NCI-H460 (cell line): Measurements from ENCODE around the gene RAD50. TPM values are rescaled to one million over a fixed set of nuclear protein-coding genes. Genes with fewer than 3 reads are reported as not detected.

ENCODE experiments used
- DNase-seq: peaks from one replicate; pipeline ENCODE4 v3.0.0-alpha.2; 2016; ENCODE audit warnings: low read depth; ENCODE audit errors: extremely low read depth
- total RNA-seq: library from RNA; depleted of rRNA; stranded (reverse); fragments of >200 nt; shearing (Covaris generic); gene quantifications from 2 replicates; pipeline ENCODE4 v1.2.3, GENCODE V29; 2014

The RAD50 gene
- total RNA-seq, 1 experiment from 2014 or later, result 38.3 TPM

DNA sequence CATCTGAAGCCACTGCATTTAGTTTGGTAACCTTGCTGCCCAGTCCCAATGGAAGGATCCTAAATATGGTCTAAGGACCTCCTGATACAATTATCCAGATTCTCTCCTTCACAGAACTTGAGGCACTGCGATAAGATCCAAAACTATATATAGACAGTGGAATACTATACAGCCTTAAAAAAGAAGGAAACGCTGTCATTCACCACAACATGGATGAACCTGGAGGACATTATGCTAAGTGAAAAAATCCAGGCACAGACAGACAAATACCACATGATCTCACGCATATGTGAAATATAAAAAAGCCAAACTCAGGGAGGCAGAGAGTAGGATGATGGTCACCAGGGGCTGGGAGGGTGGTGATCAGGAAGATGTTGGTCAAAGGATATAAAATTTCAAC is 114.2 kb downstream of the RAD50 start:
- no peak for DNase-seq

DNA sequence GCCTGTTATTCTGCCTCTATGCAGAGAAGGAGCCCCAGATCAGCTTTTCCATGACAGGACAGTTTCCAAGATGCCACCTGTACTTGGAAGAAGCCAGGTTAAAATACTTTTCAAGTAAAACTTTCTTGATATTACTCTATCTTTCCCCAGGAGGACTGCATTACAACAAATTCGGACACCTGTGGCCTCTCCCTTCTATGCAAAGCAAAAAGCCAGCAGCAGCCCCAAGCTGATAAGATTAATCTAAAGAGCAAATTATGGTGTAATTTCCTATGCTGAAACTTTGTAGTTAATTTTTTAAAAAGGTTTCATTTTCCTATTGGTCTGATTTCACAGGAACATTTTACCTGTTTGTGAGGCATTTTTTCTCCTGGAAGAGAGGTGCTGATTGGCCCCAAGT is 116.7 kb downstream of the RAD50 start:
- no peak for DNase-seq

DNA sequence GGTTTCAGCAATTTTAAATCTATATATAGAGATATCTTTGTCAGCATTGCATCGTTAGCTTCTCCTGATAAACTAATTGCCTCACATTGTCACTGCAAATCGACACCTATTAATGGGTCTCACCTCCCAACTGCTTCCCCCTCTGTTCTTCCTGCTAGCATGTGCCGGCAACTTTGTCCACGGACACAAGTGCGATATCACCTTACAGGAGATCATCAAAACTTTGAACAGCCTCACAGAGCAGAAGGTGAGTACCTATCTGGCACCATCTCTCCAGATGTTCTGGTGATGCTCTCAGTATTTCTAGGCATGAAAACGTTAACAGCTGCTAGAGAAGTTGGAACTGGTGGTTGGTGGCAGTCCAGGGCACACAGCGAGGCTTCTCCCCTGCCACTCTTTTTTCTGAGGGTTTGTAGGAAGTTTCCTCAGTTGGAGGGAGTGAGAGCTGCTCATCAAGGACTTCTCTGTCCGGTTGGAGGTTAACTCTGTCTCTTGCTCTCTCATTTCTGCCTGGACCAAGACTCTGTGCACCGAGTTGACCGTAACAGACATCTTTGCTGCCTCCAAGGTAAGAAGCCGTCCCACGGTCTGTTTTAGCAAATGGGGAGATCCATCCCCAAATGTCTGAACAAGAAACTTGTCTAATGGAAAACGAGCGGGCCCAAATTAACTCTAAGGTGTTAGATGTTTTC is 117.3 kb downstream of the RAD50 start, which contains the start of gene IL4:
IL4 (plus strand) TSS at position 51 of the 692 bp plus-strand sequence; CDS start at position 113, 62 bp downstream.
- DNase-seq, result no peak

DNA sequence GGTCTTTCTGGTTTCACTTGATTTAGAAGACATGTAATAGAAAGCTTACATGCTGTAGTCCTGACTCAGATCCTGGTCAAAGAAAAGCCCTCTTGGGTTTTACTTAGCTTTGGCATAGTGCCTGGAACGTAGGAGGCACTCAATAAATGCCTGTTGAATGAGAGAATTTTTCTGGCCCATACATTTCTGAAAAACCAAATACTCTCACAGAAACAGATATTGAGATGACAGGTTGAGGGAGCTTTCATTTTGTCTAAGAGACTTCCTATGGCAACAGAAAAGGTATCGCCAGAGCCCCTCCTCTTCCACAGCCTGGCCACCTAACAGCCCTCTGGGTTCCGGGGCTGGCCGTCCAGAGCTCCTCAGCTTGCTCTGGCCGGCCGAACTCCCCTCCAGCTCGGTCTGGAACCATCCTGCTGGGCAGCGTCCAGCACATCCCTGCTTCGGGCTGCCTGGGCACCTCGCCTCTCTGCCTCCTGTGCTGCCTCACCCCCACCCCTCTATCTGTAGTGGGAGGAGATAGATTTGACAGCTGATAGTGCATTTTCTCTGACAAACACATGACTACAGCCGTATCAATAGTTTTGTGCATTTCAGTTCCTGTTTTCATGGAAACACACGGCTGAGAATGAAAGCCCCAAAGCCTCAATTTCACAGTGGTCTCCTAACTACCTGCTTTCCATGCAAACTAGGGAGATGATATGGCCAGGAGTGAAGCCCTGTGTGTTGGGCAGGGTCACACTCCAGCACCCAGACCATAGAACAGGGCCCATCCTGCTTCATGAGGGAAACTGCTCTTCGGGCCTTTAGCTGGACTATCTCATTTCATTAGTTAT is 118.1 kb downstream of the RAD50 start:
- no peak for DNase-seq

DNA sequence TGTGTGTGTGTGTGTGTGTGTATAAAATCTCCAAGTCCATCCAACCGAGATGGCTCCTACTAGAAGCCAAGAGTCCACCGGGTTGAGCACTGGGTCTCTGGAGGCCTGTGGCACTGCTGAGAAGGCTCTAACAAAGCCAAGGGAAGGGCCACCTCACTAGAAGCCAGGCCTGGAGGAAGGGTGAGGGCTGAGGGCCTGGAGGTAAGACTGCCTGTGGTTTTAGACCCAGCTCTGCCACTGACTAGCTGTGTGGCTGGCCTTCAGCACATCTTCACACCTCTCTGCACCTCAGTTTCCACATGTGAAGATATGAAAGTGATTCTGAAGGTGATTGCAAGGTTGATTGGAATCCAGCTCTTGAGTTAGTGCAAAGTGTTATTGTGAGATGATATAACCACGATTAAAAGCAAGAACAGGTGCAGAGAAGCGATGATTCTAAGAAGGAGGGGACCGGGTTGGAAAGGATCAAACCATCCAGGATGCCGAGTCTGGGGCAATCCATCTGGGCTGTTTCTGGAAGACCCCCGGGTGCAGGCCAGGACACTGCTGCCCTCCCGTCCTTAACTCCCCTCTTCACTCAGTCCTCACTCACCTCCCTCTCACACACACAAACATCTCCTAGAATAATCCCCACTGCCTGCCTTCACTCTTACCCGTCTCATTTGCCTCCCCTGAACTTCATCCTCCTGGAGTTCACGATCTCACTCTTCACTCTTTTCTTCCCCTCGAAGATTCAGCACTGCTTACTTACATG is 119.3 kb downstream of the RAD50 start:
- DNase-seq, result no peak

DNA sequence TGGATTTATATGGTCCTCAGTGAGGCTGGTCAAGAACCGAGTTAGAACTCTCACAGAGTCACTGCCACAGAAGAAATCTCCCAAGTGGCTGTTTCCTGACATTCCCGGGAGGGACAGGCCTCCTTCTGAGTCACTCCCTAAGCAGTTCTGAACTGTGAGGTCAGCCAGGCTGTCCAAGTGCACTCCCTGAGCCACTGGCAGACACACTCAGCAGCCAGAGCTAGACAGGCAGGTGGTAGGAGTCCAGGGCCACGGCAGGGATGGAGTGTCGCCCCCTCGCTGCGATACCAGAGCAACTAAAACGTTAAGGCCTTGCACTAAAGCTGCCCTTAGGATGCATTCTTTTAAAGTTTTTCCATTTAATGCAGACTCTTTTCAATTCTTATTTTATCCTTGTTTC is 120.4 kb downstream of the RAD50 start:
- peak; percentile 53 for DNase-seq

DNA sequence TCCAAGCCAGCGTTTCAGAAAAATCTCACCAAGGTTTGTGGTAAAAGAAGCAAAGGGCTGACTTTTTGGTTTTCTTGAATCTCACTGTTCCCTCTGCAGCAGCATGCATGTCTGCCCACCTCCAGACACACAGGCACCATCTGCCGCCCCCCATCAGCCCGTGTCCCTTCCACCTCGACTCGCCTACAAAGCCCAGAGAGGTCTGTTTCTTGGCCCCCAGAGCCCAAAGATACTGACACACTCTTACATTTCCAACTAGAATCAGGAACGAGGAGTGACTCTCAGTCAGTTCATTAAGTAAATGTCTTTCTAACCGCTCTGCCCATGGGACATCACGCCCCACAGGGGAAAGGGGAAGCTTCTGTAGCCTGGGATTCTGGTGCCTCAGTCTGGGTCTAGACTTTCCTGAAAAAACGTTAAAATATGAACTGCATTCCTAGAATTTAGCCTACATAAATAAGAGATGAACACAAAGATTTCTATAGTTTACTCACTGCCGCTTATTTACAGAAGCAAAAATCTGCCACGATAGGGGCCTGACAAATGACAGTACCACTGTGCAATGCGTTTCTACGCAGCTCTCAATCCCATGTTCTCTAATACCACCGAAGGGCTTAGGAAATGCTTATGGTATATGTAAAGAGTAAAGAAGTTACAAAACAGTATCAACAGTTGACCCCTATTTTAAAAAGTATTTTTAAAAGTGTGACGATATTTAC is 121.1 kb downstream of the RAD50 start:
- DNase-seq, result no peak

DNA sequence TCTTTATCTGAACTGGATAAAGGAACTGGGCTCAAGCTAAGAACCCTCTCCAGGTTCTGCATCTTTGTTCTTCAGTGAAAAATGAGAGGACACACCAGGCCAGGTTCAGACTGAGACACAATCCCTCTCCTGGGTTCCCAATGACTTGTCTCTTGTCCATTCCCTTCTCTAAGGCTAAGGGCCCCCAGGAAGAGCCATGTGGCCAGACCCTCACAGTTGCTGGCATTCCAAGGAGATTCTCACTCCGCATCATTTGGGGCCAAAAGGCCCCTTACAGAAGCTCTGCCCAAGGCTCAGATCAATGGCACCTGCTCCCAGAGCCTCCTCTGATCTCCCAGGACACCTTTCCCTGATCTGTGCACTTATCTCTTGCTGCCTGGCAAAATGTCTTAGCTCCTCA is 122.0 kb downstream of the RAD50 start:
- no peak for DNase-seq

DNA sequence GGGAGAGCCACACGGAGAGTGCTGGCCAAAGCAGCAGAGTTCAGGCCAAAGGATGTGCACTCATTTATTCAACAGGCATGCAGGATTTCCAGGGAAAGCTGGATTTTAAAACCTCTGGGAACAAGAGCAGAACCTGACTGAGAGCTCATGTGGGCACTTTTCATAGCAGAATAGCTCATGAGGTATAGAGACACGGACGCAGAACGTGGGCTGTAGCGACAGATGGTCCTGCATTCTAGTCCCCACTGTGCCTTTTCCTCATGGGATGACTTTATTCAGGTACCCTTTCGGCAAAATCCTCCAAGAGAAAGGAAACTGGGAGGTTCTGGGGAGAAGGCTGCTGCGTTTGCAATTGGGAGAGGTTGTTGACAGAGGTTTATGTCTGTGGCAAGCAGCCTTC is 122.4 kb downstream of the RAD50 start:
- DNase-seq, result no peak

DNA sequence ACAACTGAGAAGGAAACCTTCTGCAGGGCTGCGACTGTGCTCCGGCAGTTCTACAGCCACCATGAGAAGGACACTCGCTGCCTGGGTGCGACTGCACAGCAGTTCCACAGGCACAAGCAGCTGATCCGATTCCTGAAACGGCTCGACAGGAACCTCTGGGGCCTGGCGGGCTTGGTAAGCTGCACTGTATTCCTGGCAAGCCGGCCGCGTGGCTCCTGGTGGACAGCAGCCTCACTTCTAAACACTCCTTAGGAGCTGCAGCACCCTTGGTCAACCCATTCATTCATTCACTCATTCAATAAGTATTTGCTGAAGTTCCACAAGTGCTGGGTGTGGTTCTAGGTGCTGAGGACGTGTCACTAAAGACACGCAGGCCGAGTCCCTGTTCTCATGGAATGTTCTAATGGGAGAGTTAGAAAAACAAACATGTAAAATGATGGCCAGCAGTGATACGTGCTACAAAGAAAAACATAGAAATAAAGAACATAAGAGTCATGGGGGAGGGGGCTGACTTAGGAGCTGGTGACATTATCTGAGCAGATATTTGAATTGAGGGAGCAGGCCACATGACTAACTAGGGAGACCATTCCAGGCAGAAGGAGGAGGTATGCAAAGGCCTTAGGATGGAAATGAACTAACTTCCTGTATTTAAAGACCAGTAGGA is 123.1 kb downstream of the RAD50 start:
- no peak for DNase-seq

DNA sequence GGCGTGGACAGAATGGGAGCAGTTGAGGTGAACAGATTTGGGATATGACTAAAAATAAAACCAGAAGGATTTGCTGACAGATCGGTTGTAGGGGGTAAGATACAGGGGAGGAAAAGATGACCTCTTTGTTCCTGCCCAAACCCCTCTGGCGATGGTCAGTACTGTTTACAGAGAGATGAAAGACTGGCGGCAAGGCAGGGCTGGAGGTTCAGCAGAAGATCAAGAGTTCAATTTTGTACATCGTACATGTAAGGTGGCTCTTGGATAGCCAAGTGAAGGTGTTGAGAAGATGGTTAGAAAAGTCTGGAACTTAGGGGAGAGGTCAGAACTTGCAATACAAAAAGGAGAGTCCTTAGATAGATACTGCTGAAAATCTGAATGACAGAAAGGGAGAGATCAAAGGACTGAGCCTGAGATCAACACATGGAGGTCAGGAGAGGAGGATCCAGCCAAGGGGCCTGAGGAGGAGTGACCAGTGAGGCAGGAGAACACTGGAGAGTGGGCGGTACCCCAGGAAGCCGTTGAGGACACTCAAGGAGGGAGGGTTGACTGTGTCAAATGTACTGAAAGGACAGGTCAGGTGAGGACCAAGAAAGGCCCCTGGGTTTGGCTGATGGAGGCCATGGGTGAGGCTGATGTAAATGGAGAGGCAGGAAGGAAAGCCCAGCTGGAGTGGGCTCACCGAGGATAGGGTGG is 124.2 kb downstream of the RAD50 start:
- DNase-seq, result no peak

DNA sequence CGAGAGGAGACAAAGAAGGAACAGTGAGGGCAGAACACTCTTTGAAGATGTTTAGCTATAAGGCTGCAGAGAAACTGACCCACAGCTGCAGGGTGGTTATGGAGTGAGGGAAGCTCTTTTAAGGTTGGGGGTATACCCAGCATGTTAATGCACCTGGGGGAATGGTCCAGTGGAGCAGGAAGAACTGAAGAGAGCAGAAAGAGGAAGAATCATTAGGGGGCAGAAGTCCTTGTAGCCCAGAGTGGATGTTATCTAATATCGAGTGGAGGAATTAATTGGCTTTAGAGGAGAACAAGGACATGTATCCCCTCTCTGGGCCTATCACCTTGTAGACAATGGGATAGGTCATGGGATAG is 124.7 kb downstream of the RAD50 start:
- DNase-seq, result no peak

DNA sequence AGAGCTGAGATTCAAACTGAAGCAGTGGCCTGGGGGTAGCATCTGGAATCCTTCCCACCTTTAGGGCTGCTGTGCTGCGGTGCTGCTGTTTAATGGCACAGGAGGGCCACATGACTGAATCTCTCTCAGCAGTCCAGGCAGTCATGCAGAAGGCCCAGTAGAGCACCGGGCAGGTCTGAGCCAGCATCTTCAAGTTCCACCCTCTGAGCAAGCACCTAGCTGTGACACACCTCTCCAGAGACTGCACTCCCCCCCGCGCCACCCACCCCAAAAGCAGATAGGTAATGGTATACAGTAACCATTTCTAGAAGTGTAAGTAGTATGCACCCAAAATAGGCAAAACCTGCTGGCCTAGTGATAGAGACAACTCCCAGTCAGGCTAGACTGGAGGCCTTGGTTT is 125.2 kb downstream of the RAD50 start:
- no peak for DNase-seq

DNA sequence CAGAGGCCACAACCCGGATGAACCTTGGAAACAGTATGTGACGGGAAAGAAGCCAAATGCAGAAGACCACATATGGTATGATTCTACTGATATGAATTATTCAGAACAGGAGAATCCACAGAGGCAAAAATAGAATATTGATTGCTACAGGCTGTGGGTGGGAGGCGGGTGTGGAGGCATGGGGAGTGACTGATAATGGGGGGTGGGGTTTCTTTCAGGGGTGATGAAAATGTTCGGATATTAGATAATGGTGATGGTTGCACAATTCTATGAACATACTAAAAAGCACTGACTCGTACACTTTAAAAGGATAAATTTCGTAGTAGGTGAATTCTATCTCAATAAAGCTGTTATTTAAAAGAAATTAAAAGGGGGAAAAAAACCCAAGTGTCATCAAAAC is 127.7 kb downstream of the RAD50 start:
- no peak for DNase-seq

DNA sequence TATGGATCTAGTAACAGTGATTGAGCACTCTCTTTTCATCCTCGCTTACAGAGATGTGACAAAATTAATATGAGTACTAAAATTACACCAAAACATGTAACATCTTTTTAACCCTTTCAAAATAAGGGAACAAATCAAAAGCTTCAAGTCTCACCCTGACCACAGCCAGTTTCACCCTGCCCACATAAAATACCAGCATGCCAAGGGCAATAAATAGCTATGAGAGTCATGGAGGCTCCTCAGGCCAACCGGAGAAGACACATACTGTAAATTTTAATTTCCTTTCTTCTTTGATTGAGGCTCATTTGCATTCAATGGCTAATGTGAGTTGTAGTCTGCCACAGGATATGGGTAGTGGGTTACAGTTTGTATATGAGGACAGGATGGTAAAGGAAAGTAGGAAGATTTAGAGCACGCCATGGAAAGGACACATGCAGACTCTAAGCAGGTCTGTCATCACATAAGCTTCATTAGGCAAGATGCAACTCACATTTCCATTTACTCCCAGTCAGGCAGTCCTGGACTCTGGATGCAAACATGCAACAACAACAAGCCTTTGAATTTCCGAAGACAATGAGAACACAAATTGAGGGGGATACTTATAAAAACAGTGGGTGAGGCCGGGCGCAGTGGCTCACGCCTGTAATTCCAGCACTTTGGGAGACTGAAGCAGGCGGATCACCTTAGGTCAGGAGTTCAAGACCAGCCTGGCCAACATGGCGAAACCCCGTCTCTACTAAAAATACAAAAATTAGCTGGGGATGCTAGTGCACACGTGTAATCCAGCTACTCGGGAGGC is 128.3 kb downstream of the RAD50 start:
- no peak for DNase-seq

DNA sequence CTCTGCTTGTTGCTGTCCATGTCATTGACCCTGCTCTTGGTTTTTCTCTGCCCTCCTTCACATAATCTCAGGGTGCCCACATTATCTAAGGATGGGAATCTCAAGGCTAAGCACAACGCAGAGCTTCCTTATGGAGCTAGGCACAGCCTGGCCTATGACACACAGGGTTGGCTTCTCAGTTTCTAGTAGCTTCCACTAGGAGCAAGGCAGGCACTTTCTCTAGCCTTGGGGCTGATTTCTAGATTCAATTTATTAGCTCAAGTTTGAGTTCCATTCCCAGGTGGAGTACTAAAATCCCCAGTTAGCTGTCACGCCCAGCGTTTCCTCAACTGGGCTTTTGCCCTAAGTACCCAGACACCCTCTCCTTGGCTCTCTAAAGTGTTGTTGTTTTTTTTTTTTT is 129.4 kb downstream of the RAD50 start:
- no peak for DNase-seq

DNA sequence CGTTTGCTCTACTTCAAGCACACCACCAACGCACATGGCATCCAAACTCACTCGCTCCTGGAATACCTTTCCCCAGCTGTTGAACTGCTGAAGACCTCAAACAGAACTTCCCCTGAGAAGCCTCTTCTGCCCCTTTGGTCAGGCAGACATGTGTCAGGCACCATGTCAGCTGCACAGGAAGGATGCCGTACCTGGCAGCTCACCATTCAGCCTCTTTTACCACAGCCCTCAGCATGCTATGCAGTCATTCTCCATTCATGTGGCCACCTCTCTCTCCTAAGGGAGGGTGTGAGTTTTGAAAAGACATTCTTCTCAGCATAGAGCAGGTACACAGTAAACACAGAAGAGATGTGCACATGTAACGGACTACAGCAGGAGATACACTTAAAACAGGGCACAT is 131.2 kb downstream of the RAD50 start:
- DNase-seq, result no peak

DNA sequence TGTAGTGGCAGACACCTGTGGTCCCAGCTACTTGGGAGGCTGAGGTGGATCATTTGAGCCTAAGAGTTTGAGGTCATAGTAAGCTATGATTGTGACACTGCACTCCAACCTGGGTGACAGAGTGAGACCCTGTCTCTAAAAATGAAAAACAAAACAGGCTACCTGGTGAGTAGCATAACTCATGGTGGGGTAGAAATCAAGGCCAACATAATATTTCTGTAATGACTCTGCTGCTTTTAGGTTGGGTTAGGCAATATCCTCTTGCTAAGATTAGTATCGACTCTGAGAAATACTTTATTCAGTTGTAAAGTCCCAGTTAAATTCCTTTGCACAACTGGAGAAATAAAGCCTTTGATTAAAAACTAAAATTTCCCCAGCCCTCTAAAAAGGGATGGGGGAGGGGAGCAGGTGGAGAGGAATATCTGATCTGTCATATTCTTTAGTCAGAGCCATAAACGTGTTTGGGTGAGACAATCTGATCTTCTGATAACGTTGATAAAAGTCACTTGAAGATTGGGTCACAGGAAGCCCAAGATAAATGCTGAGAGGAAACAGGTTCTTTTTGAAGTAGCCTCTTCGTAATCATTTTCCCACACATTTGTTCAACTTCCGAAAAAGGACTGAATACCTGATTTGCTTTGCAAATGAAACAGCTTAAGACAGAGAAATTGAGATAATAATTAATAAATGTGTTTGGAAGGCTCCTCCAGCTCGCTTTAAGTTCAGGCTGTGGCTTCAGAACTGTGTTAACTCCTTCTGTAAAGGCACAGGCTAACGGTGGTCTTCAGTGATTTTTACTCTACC is 132.0 kb downstream of the RAD50 start:
- DNase-seq, result no peak
